ENCODE data around the gene PDS5B. TPM values are rescaled to one million over a fixed set of nuclear protein-coding genes. Genes with fewer than 3 reads are reported as not detected.
"Not testable (repeated sequence)": the region's sequence is repeated elsewhere in the genome, so short reads cannot be mapped to it uniquely, and the experiment has no call there.

Gene PDS5B
- total RNA-seq, 1 donor from 2014 or later, result 90.1 TPM

GRCh38 chr13:32752997-32753606 is 166.8 kb downstream of the PDS5B start:
- DNase-seq (ENCODE audit: low spot score in 2 of 2), result no peak
- no peak for FAIRE-seq

- FAIRE-seq (no peak), DNase-seq (ENCODE audit: low spot score in 2 of 2) (no peak)
Observed at GRCh38 chr13:32754179-32754578, 167.9 kb downstream of the PDS5B start.

GRCh38 chr13:32759152-32759551 is 172.9 kb downstream of the PDS5B start:
- DNase-seq (ENCODE audit: low spot score in 2 of 2) (no peak), FAIRE-seq (no peak)

GRCh38 chr13:32761472-32761871 is 175.2 kb downstream of the PDS5B start:
- DNase-seq (ENCODE audit: low spot score in 2 of 2) (no peak), FAIRE-seq (no peak)

GRCh38 chr13:32779119-32779518 is 192.9 kb downstream of the PDS5B start:
- DNase-seq (ENCODE audit: low spot score in 2 of 2) (no peak), FAIRE-seq (no peak)

DNA sequence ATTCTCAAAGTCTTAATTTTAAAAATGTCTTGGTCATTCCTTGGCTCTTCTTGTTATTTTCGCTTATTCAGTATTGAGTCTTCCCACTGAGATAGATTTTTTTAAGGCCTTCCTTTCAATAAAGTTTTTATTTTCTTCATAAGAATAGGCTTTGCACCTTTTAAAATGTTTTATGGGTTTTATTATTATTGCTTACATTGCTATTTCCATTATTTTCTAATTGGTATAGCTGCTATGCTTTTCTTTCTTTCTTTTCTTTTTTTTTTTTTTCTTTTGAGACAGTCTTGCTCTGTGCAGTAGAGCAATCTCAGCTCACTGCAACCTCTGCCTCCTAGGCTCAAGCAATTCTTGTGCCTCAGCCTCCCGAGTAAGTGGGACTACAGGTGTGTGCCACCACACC is 195.7 kb downstream of the PDS5B start:
- DNase-seq (ENCODE audit: low spot score in 2 of 2) (no peak), FAIRE-seq (peak; percentile 23)

DNA sequence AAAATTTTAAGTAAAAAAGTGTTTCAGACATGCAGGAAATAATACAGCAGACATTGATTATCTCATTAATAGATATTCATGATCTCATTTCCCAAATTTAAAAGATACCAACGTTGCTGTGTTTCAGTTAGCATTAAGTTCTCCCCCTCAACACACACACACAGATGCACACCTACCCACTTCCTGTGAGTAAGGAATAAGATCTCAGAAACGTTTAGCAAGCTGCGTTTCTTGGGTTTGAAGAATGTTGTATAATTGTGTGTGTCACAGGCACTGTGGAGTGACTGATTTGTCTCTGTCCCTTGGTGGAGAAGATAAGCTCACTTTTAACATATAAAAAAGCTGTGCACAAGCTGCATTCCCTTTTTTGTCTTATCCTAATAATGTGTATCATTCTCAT is 196.8 kb downstream of the PDS5B start:
- DNase-seq (ENCODE audit: low spot score in 2 of 2), result no peak
- no peak for FAIRE-seq

DNA sequence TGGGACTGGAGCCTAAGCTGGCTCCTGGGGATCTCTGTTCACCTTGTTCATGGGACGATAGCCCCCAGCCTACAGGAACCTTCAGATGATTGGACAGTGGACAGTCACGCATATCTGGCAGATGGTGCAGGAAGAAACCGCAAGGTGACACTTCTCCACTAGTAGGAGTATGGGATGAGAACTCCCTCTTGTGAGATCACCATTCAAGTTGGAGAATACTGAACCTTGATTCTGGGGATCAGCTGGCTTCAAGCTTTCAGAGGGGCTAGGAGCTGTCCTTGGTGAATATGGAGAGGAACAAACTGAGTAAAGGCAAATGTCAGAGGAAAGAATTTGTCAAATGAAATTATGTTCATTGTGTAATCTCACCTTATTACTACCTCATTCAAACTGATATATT is 204.5 kb downstream of the PDS5B start:
- FAIRE-seq (no peak), DNase-seq (ENCODE audit: low spot score in 2 of 2) (no peak)

DNA sequence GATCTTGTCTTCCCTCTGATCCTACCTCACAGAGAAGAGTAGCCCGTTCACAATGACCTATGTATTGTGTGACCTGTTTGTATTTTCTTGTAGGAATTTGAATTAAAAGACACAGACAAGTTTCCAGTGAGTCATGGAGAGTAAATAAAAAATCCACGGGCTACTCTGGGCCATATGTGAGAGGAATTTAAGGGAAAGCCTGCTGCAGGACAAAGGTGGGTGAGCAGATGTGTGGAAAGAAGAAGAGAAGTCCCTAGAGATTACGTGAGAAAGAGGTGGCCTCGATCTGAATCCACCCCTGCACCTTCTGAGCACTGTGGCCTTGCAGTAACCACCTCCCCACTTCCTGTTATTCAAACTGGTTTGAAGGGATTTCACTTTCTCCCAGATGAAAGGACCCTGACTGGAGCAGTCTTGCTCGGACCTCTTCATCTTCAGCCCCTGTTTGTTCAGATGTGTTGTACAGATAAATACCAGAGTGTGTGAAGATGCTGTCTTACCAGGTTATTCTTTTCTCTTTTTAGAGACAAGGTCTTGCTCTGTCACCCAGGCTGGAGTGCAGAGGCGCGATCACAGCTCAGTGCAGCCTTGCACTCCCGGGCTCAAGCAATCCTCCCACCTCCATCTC is 205.4 kb downstream of the PDS5B start:
- FAIRE-seq (no peak), DNase-seq (ENCODE audit: low spot score in 2 of 2) (no peak)

GRCh38 chr13:32796754-32797153 is 210.5 kb downstream of the PDS5B start:
- no peak for DNase-seq (ENCODE audit: low spot score in 2 of 2)
- FAIRE-seq, result no peak

- FAIRE-seq (no peak), DNase-seq (ENCODE audit: low spot score in 2 of 2) (no peak)
Observed at GRCh38 chr13:32802159-32802558, 215.9 kb downstream of the PDS5B start.

GRCh38 chr13:32804673-32805230 is 218.5 kb downstream of the PDS5B start:
- no peak for FAIRE-seq

DNA sequence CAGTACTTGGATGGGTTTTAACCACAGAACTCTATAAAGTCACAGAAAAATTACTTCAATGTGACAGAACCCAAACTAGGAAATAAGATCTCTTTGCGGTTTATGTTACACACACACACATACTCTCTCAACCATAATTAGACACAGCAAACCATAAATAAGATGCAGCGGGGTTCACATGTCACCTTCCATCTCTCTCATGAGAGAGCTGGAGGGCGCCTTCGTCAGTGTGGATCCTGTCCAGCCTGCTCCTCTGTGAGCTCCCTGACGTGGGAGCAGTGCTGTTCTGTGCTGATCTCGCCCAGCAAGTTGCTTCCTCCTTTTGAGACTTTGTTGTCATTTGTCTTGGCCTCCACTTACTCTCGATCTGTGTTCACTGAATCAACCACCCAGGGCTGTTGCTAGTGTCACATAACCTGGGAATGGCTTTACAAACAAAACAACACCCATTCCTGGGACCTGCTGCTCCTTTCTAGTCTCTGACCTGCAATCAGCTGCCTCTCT is 225.1 kb downstream of the PDS5B start:
- DNase-seq (ENCODE audit: low spot score in 2 of 2) (peak in 1 of 2 donors; percentile 12), FAIRE-seq (no peak)

More at GRCh38 chr13:32804673-32805230, 218.5 kb downstream of the PDS5B start:
- no peak for DNase-seq (ENCODE audit: low spot score in 2 of 2)

- no peak for DNase-seq (ENCODE audit: low spot score in 2 of 2)
Observed at GRCh38 chr13:32821149-32821688, 235.0 kb downstream of the PDS5B start.

GRCh38 chr13:32822771-32823170 is 236.5 kb downstream of the PDS5B start:
- FAIRE-seq (no peak), DNase-seq (ENCODE audit: low spot score in 2 of 2) (no peak)

More at GRCh38 chr13:32821149-32821688, 235.0 kb downstream of the PDS5B start:
- no peak for FAIRE-seq

- DNase-seq (ENCODE audit: low spot score in 2 of 2) (no peak), FAIRE-seq (no peak)
Observed at GRCh38 chr13:32823597-32823996, 237.3 kb downstream of the PDS5B start.

DNA sequence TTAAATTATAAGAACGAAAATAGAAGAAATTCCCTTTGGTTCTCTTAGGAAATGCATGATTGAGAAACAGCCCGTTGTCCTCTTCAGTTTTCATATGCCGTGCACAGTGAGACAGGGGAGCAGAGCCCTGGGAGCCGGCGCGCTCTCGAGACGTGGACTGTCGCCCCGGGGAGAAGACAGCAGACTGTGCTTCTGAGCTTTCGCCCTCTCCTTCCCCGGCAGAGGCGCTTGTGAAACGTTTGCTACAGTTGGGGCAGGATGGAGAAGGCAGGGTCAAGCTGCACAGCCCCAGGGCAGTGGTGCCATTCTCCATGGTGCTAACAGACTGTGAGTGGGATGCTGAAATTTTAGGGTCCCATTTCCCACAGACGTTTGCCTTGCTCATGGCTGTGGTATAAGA is 237.8 kb downstream of the PDS5B start:
- FAIRE-seq (no peak), DNase-seq (ENCODE audit: low spot score in 2 of 2) (no peak)

DNA sequence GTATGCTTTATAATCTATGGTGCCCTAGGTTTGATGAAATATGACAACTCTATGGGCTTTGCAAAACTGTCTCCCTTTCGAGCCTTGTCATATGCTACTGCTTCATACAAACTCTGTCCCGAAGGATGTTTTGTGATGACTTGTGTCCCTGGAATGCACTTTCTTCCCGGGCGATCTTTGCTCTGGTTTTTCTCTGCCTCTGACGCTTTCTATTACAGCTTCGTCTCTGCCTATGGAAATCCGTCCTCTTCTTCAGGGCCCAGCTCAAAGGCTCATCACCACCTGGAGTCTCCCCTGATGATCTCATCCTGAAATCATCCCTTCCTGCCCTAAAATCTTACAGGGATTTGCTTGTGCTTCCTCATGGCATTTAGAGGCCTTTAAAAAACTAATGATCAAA is 238.4 kb downstream of the PDS5B start:
- no peak for FAIRE-seq
- no peak for DNase-seq (ENCODE audit: low spot score in 2 of 2)

DNA sequence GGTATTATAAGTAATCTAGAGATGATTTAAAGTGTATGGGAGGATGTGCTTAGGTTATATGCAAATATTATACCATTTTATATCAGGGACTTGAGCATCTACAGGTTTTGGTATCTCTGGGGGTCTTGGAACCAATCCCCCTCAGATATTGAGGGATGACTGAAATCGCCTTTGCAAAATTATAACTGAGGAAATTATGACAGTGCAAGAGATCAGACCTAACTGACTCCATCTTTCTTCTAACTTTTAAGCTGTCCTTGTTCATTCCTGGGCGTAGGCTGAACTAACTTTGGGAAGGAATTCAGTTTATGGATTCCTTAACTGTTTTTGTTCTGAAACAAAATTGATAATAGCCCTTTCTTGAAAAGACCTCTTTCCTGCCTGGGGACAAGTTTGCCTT is 239.2 kb downstream of the PDS5B start:
- DNase-seq (ENCODE audit: low spot score in 2 of 2) (no peak), FAIRE-seq (no peak)

- not testable (repeated sequence) for DNase-seq (ENCODE audit: low spot score in 2 of 2); FAIRE-seq
Observed at GRCh38 chr13:32826372-32826771, 240.1 kb downstream of the PDS5B start.
